Trophoblast cell (in vitro differentiated cells and primary cell): Measurements from ENCODE around the gene PDE4D.

Source experiments
- DNase-seq, 2 donors: peaks; one replicate each; pipeline ENCODE4 v3.0.0-alpha.2; 2016
- H2AFZ ChIP-seq: 2 replicates; pipeline ENCODE4 v1.6.1; 2013; ENCODE audit warnings: low read length, moderate library complexity, mild to moderate bottlenecking; ENCODE audit not compliant: insufficient read depth, poor library complexity
- H2AK5ac ChIP-seq: 2 replicates; pipeline ENCODE4 v1.6.1; 2013; ENCODE audit warnings: mild to moderate bottlenecking, low read length
- H2BK120ac ChIP-seq: 2 replicates; pipeline ENCODE4 v1.6.1; 2013; ENCODE audit warnings: low read length, mild to moderate bottlenecking, moderate library complexity; ENCODE audit not compliant: insufficient read depth, poor library complexity
- H2BK12ac ChIP-seq: 2 replicates; pipeline ENCODE4 v1.6.1; 2013; ENCODE audit warnings: mild to moderate bottlenecking, low read length, moderate library complexity
- H2BK5ac ChIP-seq: 2 replicates; pipeline ENCODE4 v1.6.1; 2013; ENCODE audit warnings: low read length, low read depth, moderate library complexity, mild to moderate bottlenecking; ENCODE audit not compliant: poor library complexity
- H3K14ac ChIP-seq: 2 replicates; pipeline ENCODE4 v1.6.1; 2013; ENCODE audit warnings: mild to moderate bottlenecking, low read length
- H3K18ac ChIP-seq: 2 replicates; pipeline ENCODE4 v1.6.1; 2013; ENCODE audit warnings: mild to moderate bottlenecking, low read length
- H3K23ac ChIP-seq: 2 replicates; pipeline ENCODE4 v1.6.1; 2013; ENCODE audit warnings: low read length
- H3K27ac ChIP-seq: 2 replicates; pipeline ENCODE4 v1.5.1; 2013; ENCODE audit warnings: low read depth, mild to moderate bottlenecking, inconsistent platforms, low read length, moderate library complexity
- H3K27me3 ChIP-seq: 2 replicates; pipeline ENCODE4 v1.6.1; 2013; ENCODE audit warnings: inconsistent platforms, mild to moderate bottlenecking, low read length, moderate library complexity; ENCODE audit not compliant: insufficient read depth
- H3K36me3 ChIP-seq, 2 experiments: 1 replicate in 1 of 2; 2 replicates in 1 of 2; pipeline ENCODE4 v1.6.1; 2013; ENCODE audit warnings: low read length in 2 of 2, mild to moderate bottlenecking in 2 of 2, moderate library complexity in 1 of 2; ENCODE audit not compliant: insufficient read depth in 2 of 2, control insufficient read depth in 1 of 2
- H3K4ac ChIP-seq: 2 replicates; pipeline ENCODE4 v1.6.1; 2013; ENCODE audit warnings: low read depth, mild to moderate bottlenecking, low read length, moderate library complexity
- H3K4me1 ChIP-seq, 2 experiments: 1 replicate in 1 of 2; 2 replicates in 1 of 2; pipeline ENCODE4 v1.6.1; 2013; ENCODE audit warnings: low read length in 2 of 2, mild to moderate bottlenecking in 2 of 2, moderate library complexity in 1 of 2; ENCODE audit not compliant: insufficient read depth in 2 of 2, control insufficient read depth in 1 of 2
- H3K4me2 ChIP-seq: 2 replicates; pipeline ENCODE4 v1.6.1; 2013; ENCODE audit warnings: inconsistent platforms, mild to moderate bottlenecking, low read length, moderate library complexity
- H3K4me3 ChIP-seq: 2 replicates; pipeline ENCODE4 v1.5.1; 2013; ENCODE audit warnings: mild to moderate bottlenecking, low read depth, low read length, inconsistent platforms
- H3K79me1 ChIP-seq: one replicate; pipeline ENCODE4 v1.6.1; 2013; ENCODE audit warnings: low read length
- H3K79me2 ChIP-seq: 2 replicates; pipeline ENCODE4 v1.6.1; 2013; ENCODE audit warnings: low read length, mild to moderate bottlenecking; ENCODE audit not compliant: control insufficient read depth, insufficient read depth, poor library complexity
- H3K9ac ChIP-seq: 2 replicates; pipeline ENCODE4 v1.6.1; 2013; ENCODE audit warnings: mild to moderate bottlenecking, low read length
- H3K9me3 ChIP-seq: 2 replicates; pipeline ENCODE4 v1.6.1; 2013; ENCODE audit warnings: low read depth, mild to moderate bottlenecking, control low read depth, inconsistent platforms, low read length; ENCODE audit not compliant: insufficient read depth
- H4K12ac ChIP-seq: 2 replicates; pipeline ENCODE4 v1.6.1; 2013; ENCODE audit warnings: low read depth, mild to moderate bottlenecking, low read length, moderate library complexity
- H4K8ac ChIP-seq: 2 replicates; pipeline ENCODE4 v1.6.1; 2013; ENCODE audit warnings: low read depth, mild to moderate bottlenecking, low read length, moderate library complexity
- H4K91ac ChIP-seq: one replicate; pipeline ENCODE4 v1.6.1; 2013; ENCODE audit warnings: low read depth, mild to moderate bottlenecking, low read length, moderate library complexity
- WGBS: extraction: QIAGEN DNeasy Blood & Tissue Kit; methylation state at CpG from one replicate; pipeline ENCODE4 v1.1.7; 2013; ENCODE audit warnings: missing lambda C conversion rate; ENCODE audit not compliant: insufficient read length, insufficient coverage; ENCODE audit errors: extremely low coverage; 5-methylcytosine and 5-hydroxymethylcytosine counted together

Gene PDE4D

GRCh38 chr5:59177644-59178043 lies 715.9 kb downstream of the PDE4D start:
- Histone ChIP-seq H4K91ac (no peak overlapping the region), H3K18ac (no peak overlapping the region), H3K79me1 (no peaks in the 10 kb centered on the region), H2BK120ac (no peak overlapping the region), H3K27ac (no peak overlapping the region), H2BK12ac (no peak overlapping the region), H3K4me1 (no peaks in the 10 kb centered on the region), H4K8ac (no peak overlapping the region), H3K23ac (no peak overlapping the region), H3K27me3 (no peaks in the 10 kb centered on the region), H3K9me3 (no peaks in the 10 kb centered on the region), H3K79me2 (no peaks in the 10 kb centered on the region), H3K14ac (no peak overlapping the region), H2AK5ac (no peak overlapping the region), H3K9ac (no peak overlapping the region), H3K4me2 (no peak overlapping the region), H3K36me3 (peaks cover 2 to 11% of the 10 kb centered on the region in 2 experiments), H3K4ac (no peak overlapping the region), H3K4me3 (no peak overlapping the region), H4K12ac (no peak overlapping the region), H2BK5ac (no peak overlapping the region), H2AFZ (no peak overlapping the region)
- no peak for DNase-seq
- no CpG with 5 or more reads among the region's 3 CpGs for WGBS

GRCh38 chr5:59174248-59174844 lies 719.2 kb downstream of the PDE4D start:
- H2AFZ ChIP-seq: no peak overlapping the region
- no peak overlapping the region for H3K4me3 ChIP-seq
- H3K79me1 ChIP-seq: no peaks in the 10 kb centered on the region
- H3K27ac ChIP-seq: no peak overlapping the region
- no peak overlapping the region for H3K18ac ChIP-seq
- no CpG with 5 or more reads among the region's 5 CpGs for WGBS
- no peak overlapping the region for H3K14ac ChIP-seq
- no peaks in the 10 kb centered on the region for H3K9me3 ChIP-seq
- no peak overlapping the region for H3K23ac ChIP-seq
- H3K36me3 ChIP-seq: peaks cover 2 to 11% of the 10 kb centered on the region in 2 experiments
- no peak overlapping the region for H2AK5ac ChIP-seq
- H4K12ac ChIP-seq: no peak overlapping the region
- no peak overlapping the region for H3K4ac ChIP-seq
- DNase-seq: peak; percentile 44 to 84
- H2BK120ac ChIP-seq: no peak overlapping the region
- H4K8ac ChIP-seq: no peak overlapping the region
- H2BK12ac ChIP-seq: no peak overlapping the region
- no peak overlapping the region for H3K9ac ChIP-seq
- H3K27me3 ChIP-seq: no peaks in the 10 kb centered on the region
- H3K79me2 ChIP-seq: no peaks in the 10 kb centered on the region
- no peak overlapping the region for H2BK5ac ChIP-seq
- H3K4me1 ChIP-seq: peaks cover 0 to 1% of the 10 kb centered on the region in 2 experiments
- no peak overlapping the region for H3K4me2 ChIP-seq
- H4K91ac ChIP-seq: no peak overlapping the region

GRCh38 chr5:59173578-59173977 lies 719.9 kb downstream of the PDE4D start:
- no peak overlapping the region for H2BK12ac ChIP-seq
- H3K79me2 ChIP-seq: no peaks in the 10 kb centered on the region
- H3K4me1 ChIP-seq: peaks cover 0 to 2% of the 10 kb centered on the region in 2 experiments
- H3K14ac ChIP-seq: no peak overlapping the region
- no peaks in the 10 kb centered on the region for H3K27me3 ChIP-seq
- no peaks in the 10 kb centered on the region for H3K79me1 ChIP-seq
- no peak overlapping the region for H3K18ac ChIP-seq
- H3K23ac ChIP-seq: no peak overlapping the region
- no CpG with 5 or more reads among the region's 1 CpG for WGBS
- H2AK5ac ChIP-seq: no peak overlapping the region
- no peak for DNase-seq
- H2BK5ac ChIP-seq: no peak overlapping the region
- no peak overlapping the region for H3K9ac ChIP-seq
- no peak overlapping the region for H3K27ac ChIP-seq
- peaks cover 2 to 8% of the 10 kb centered on the region in 2 experiments for H3K36me3 ChIP-seq
- no peak overlapping the region for H3K4ac ChIP-seq
- no peak overlapping the region for H3K4me2 ChIP-seq
- H2BK120ac ChIP-seq: no peak overlapping the region
- no peak overlapping the region for H4K8ac ChIP-seq
- H2AFZ ChIP-seq: no peak overlapping the region
- H3K4me3 ChIP-seq: no peak overlapping the region
- no peak overlapping the region for H4K91ac ChIP-seq
- H3K9me3 ChIP-seq: no peaks in the 10 kb centered on the region
- no peak overlapping the region for H4K12ac ChIP-seq

- Histone ChIP-seq H2BK12ac (peak overlapping the region; percentile 30), H3K4me3 (no peak overlapping the region), H3K4ac (no peak overlapping the region), H3K9ac (no peak overlapping the region), H4K91ac (peak overlapping the region; percentile 51), H2BK120ac (no peak overlapping the region), H2AK5ac (no peak overlapping the region), H2AFZ (no peak overlapping the region), H3K4me2 (no peak overlapping the region), H3K14ac (no peak overlapping the region), H3K18ac (no peak overlapping the region), H4K8ac (no peak overlapping the region), H3K79me1 (no peaks in the 10 kb centered on the region), H3K9me3 (no peaks in the 10 kb centered on the region), H3K27ac (no peak overlapping the region), H3K4me1 (peaks cover 0 to 2% of the 10 kb centered on the region in 2 experiments), H3K79me2 (no peaks in the 10 kb centered on the region), H4K12ac (no peak overlapping the region), H2BK5ac (no peak overlapping the region), H3K27me3 (no peaks in the 10 kb centered on the region), H3K36me3 (no peaks in the 10 kb centered on the region), H3K23ac (no peak overlapping the region)
- DNase-seq: no peak
- no CpG with 5 or more reads among the region's 2 CpGs for WGBS
Measured at GRCh38 chr5:59171131-59171530, 722.4 kb downstream of the PDE4D start.
